ENCODE results near the gene SASS6.
"Not testable (repeated sequence)": the region's sequence is repeated elsewhere in the genome, so short reads cannot be mapped to it uniquely, and the experiment has no call there.

Gene SASS6

GRCh38 chr1:100107696-100108095 is 25.0 kb downstream of the SASS6 start:
- no peak for DNase-seq (ENCODE audit: low spot score)

- no peak for DNase-seq (ENCODE audit: low spot score)
Measured at GRCh38 chr1:100101564-100101963, 31.2 kb downstream of the SASS6 start.

- no peak for DNase-seq (ENCODE audit: low spot score)
Measured at GRCh38 chr1:100100202-100100601, 32.5 kb downstream of the SASS6 start.

GRCh38 chr1:100090471-100090870 is 42.3 kb downstream of the SASS6 start:
- DNase-seq (ENCODE audit: low spot score), result no peak

- DNase-seq (ENCODE audit: low spot score), result no peak
Measured at GRCh38 chr1:100089082-100089481, 43.6 kb downstream of the SASS6 start.

- DNase-seq (ENCODE audit: low spot score), result no peak
Measured at GRCh38 chr1:100087396-100087795, 45.3 kb downstream of the SASS6 start.

GRCh38 chr1:100080331-100080730 is 52.4 kb downstream of the SASS6 start:
- no peak for DNase-seq (ENCODE audit: low spot score)

- no peak for DNase-seq (ENCODE audit: low spot score)
Measured at GRCh38 chr1:100077531-100077930, 55.2 kb downstream of the SASS6 start.

- DNase-seq (ENCODE audit: low spot score), result peak; percentile 17
Measured at GRCh38 chr1:100076744-100077143, 56.0 kb downstream of the SASS6 start.

GRCh38 chr1:100076319-100076718 is 56.4 kb downstream of the SASS6 start:
- no peak for DNase-seq (ENCODE audit: low spot score)

- DNase-seq (ENCODE audit: low spot score), result peak; percentile 10
Measured at GRCh38 chr1:100075773-100076172, 57.0 kb downstream of the SASS6 start.

GRCh38 chr1:100074604-100075395 is 57.9 kb downstream of the SASS6 start:
- DNase-seq (ENCODE audit: low spot score), result no peak

GRCh38 chr1:100073531-100073930 is 59.2 kb downstream of the SASS6 start:
- DNase-seq (ENCODE audit: low spot score), result no peak

GRCh38 chr1:100070201-100070939 is 62.4 kb downstream of the SASS6 start:
- DNase-seq (ENCODE audit: low spot score), result no peak

- DNase-seq (ENCODE audit: low spot score), result no peak
Measured at GRCh38 chr1:100065969-100066227, 66.8 kb downstream of the SASS6 start.

- DNase-seq (ENCODE audit: low spot score), result no peak
Measured at GRCh38 chr1:100065183-100065968, 67.4 kb downstream of the SASS6 start.

- DNase-seq (ENCODE audit: low spot score), result no peak
Measured at GRCh38 chr1:100061681-100062080, 71.0 kb downstream of the SASS6 start.

GRCh38 chr1:100053727-100054126 is 79.0 kb downstream of the SASS6 start:
- no peak for DNase-seq (ENCODE audit: low spot score)

GRCh38 chr1:100053119-100053518 is 79.6 kb downstream of the SASS6 start:
- no peak for DNase-seq (ENCODE audit: low spot score)

- no peak for DNase-seq (ENCODE audit: low spot score)
Measured at GRCh38 chr1:100051893-100052292, 80.8 kb downstream of the SASS6 start.

- no peak for DNase-seq (ENCODE audit: low spot score)
Measured at GRCh38 chr1:100051401-100051800, 81.3 kb downstream of the SASS6 start.

GRCh38 chr1:100050139-100050538 is 82.6 kb downstream of the SASS6 start:
- DNase-seq (ENCODE audit: low spot score), result no peak

GRCh38 chr1:100047235-100047708 is 85.5 kb downstream of the SASS6 start:
- not testable (repeated sequence) for DNase-seq (ENCODE audit: low spot score)

Data from activated CD4-positive, alpha-beta T cell treated with anti-CD3 and anti-CD28 coated beads, Interleukin-2, Interleukin-4, amounts not matched to agents 100 ng/mL and 50 ng/mL, durations not matched to agents 16 hours and 8 hours (primary cell).